HG02759 (cell line): ENCODE data around the gene ANGPTL4.
"Not testable (repeated sequence)": the region's sequence is repeated elsewhere in the genome, so short reads cannot be mapped to it uniquely, and the experiment has no call there.

Experiments
- ATAC-seq: cut with Tn5 transposase; IDR thresholded peaks from one replicate; pipeline ENCODE4 v1.9.1; 2021; ENCODE audit warnings: mild to moderate bottlenecking, moderate library complexity; ENCODE audit not compliant: unreplicated experiment

Gene ANGPTL4

DNA sequence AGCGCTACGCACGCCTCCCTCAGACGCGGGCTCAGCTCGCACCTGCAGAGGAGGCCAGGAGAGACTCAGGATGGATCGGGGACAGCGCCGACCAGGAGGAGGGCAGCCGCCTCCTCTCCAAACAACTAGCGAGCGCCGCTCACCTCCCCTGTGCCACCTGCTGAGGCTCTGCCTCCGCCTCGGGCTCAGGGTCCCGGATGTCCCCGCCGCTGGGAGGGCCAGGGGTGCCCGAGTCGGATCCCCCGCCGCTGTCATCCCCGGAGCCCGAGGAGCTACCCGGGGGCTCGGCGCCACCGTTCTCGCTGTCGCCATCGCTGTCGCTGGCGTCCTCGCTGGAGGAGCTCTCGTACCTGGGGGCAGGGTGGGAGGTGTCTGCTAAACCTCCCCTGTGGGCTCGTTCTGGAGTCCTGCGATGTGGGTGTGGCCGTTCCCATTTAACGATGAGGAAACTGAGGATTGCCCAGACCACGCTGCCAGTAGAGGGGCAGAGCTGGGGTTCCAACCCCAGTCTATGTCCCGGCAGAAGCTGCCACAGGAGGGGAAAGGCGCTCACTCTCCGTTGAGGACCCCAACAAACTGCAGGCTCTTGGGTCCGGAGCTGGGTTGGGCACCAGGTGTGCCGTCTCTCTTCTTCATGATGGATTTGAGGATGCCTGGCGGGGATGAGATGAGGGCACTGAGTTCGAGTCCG, 30.0 kb upstream of the ANGPTL4 start:
- ATAC-seq = no peak

DNA sequence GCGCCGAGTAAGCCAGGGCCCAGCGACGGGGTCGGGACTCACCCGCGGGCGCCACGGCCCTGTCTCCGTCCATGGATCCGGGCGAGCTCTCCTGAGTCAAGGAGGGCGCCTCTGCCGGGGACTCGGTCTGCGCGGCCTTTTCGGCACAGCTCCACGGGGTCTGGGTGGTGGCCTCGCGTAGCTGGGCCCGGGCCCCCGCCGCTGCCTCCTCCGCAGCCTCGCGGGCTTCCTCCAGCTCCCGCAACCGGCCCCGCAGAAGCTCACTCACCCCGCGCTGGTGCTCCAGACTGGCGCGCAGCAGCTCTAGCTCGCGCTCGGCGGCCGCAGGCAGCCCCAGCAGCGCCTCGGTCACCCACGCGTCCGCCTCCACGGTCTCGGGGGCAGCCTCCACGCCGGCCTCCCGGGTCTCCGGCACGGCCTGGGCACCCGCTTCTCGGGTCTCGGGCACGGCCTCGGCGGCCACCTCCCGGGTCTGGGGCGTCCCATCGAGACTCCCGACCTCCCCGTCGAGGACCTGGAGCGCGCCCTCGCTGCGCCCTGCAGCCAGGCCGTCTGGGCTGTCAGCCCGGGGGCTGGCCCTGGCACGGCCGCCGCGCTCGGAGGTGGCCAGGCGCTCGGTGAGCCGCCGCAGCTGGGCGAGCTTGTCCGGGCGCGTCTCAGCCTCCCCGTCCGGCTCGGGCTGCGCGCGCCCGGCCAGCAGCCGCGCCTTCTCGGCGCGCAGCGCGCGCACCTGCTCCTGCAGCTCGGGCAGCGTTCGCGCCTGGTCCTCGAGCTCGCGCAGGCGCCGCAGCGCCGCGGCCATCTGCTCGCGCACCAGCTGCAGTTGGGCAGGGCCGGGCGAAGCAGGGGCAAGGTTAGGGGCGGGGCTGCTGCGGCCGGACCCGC, 29.3 kb upstream of the ANGPTL4 start:
- ATAC-seq = no peak

DNA sequence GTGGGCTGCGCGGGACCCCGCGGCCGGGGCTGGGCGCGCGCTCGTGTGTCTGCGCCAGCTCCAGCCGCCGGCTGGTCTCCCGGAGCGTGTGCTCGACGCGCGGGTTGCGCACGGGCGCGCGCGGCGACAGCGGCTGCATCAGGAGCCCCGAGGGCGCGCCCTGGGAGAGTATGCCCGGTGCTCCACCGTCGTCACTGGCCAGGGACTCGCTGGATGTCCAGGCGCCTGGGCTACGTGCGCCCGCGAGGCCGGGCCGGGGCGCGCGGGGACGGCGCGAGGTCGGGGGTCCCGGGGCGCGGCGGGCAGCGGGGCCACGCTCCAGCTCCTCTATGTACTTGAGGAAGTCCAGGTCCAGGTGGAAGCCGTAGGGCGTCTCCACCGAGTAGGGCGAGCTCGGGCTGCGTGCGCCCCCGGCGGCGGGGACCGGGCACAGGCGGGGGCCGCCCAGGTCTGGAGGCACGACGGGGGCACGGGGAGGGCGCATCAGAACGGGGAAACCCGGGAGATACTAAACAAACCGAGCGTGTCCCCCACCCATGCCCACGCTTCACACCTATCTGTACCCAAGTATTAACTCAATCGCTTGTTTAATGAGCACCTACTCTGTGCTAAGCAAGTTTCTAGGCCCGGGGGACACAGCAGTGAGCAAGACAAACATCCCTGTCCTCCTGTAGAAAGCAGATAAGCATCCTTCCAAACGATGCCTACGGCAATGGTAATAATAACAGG, 28.4 kb upstream of the ANGPTL4 start:
- no peak for ATAC-seq

DNA sequence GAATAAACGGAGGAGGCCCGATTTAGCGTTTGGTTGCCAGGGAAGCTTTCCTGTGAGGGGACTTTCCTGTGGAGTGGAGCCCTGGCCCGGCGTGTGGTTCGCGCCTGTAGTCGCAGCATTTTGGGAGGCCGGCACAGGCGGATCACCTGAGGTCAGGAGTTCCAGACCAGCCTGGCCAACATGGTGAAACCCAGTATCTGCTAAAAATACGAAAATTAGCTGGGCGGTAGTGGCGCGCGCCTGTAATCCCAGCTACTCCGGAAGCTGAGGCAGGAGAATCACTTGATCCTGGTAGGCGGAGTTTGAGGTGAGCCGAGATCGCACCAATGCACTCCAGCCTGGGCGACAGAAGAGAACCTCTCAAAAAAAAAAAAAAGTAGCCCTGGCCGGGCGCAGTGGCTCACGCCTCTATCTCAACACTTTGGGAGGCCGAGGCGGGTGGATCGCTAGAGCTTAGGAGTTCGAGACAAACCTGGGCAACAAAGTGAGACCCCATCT, 27.8 kb upstream of the ANGPTL4 start:
- no peak for ATAC-seq

DNA sequence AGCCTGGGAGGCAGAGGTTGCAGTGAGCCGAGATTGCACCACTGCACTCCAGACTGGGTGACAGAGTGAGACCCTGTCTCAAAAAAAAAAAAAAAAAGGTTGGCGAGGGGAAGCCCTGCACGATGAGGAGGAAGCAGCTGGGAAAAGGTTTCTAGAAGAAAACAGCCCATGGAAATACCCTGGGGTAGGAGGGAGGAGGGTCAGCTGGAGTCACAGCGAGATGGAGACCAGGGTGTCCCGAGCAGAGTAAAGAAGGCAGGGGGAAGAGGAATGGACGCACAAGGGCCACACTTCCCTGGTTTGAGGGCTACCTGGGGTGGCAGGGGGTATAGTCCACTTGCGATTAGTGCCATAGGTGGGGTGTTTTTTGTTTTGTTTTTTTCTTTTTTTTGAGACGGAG, 27.3 kb upstream of the ANGPTL4 start:
- no peak for ATAC-seq

DNA sequence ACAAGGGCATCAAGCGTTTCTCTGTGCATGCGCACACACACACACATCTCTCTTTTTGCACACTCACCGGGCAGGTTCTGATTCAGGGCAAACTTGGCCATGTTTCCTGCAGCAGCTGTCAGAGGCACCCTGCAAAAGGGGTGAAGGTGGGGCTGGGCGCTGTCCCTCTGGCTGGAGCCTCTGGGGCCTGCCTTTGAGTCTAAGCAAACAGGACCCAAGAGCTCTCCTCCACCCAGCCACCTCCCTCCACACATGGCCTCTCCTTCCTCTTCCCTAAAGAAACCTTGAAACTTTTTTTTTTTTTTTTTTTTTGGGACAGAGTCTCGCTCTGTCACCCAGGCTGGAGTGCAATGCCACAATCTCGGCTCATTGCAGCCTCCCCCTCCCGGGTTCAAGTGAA, 26.2 kb upstream of the ANGPTL4 start:
- ATAC-seq = no peak

DNA sequence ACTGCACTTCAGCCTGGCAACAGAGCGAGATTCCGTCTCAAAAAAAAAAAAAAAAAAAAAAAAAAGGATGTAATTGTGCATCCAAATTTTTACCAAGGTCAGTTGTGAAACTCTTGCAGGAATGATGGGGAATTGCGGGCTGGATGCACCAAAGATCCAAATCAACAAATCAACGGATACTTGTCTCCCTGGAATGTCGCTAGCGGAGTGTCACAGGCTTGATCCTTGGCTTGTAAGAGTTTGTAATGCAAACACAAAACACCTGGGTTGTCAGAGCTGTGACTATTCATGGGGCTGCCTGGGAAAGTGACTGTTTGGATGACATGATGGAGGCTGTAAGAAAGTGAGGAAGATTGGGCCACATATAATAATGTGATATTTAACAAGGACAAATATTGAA, 25.1 kb upstream of the ANGPTL4 start:
- ATAC-seq = no peak

DNA sequence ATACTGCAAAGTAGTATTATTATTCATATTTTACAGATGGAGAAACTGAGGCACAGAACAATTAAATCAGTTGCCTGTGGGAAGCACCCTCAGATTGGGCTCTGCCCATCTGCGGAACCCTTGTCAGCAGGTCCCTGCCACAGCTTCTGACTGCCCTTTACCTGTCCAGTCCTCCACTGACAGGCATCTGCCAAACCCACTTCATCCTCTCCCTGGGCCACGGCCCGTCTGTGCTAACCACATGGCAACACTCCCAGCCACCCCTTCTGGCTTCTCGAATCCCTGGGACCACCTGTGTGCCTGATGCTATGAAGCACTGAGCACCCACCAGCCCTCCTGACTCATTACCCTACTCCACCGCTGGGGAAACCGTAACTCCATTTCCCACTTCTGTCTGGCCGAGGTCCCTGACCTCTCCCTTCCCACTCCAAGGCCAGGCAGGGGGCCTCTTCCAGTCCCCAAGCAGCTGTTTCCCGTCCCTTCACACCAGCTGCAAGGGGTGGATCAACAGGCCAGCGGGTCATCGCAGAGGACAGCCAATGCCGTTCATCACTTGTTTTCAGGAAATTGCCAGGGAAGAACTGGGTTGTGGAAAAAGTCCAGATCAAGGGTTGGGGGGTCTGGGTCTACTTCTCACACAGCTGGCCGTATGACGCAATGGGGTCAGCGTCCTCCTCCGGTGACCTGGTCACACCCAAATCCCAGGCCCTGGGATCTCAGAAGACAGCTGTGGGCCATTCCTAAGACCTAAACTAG, 23.4 kb upstream of the ANGPTL4 start:
- no peak for ATAC-seq

DNA sequence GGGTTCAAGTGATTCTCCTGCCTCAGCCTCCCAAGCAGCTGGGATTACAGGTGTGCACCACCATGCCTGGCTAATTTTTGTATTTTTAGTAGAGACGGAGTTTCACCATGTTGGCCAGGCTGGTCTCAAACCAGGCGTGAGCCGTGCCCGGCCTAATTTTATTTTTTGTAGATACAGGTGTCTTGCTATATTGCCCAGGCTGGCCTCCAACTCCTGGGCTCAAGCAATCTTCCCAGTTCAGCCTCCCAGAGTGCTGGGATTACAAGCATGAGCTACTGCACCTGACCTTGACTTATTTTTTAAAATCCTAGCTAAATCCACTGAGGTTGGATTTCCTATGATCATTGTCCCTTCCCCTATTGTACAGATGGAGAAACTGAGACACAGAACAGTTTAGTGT, 22.5 kb upstream of the ANGPTL4 start:
- not testable (repeated sequence) for ATAC-seq

DNA sequence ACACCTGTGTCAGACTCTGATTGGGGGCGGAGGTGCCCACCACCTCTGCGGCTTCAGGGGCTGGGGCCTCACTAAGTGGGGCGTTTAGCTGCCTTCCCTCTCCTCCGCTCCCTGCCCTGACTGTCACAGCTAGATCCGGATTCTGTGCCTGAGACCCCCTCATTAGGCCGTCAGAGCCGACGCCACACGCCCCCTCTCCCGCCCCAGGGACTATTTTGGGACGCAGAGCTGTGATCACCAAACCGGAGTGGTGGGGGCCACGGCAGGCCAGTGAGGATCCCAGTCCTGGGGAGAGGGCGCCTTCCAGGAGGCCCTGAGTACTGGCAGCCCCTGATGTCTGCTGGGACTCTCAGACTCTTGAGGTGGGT, 21.7 kb upstream of the ANGPTL4 start:
- ATAC-seq = no peak

DNA sequence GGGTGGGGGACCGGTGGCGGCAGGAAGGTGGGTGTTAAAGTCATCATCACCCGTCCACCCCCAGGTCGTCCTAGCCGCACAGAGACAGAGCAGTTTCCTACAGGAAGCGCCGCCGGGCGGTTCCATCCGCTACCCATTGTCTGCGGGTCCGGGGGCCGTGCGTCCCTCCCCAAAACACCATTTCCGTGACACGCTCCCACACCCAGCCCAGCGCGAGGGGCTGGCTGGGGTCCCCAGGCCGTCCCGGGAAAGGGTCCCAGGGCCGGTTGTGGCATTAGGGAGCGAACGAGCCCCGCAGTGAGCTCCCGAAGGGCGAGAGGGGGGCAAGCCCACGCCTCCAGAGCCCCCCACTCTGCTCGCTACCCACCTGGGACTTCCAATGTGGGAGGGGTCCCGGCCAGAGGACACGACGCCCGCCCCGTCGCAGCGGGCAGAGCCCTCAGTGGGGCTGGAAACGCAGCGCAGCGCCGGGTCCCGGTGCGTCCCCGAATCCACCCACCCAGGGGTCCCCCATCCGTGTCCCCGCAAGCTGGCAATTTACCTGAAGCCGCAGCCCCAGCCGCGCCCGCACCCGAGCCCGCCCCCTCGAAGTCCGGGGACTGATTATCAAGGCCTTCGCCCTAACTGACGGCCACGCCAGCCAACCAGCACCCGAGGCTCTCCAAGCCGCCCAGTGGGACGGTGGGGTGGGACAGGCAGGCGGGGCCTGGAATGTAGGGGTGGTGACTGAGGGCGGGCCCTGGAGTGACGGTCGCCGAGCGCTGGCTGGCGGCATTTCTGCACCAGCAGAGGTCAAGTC, 21.1 kb upstream of the ANGPTL4 start, which contains the start of gene KANK3:
Gene KANK3 (minus strand): TSS at position 579 of the 799 bp plus-strand sequence. CDS start 5,434 bp downstream, outside the sequence.
- ATAC-seq = no peak

DNA sequence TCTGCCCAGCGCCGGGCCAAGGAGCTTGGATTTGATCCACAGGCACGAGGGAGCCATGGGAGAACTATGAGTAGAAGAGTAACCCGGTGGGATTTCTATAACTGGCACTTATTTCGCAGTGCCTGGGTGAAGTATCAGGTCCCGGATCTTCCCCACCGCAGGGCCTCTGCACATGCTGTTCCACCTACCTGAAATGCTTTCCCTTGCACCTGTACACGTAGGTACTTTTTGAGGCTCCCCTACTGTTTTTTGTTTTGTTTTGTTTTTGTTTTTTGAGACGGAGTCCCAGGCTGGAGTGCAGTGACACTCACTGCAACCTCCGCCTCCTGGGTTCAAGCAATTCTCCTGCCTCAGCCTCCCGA, 20.5 kb upstream of the ANGPTL4 start:
- no peak for ATAC-seq

DNA sequence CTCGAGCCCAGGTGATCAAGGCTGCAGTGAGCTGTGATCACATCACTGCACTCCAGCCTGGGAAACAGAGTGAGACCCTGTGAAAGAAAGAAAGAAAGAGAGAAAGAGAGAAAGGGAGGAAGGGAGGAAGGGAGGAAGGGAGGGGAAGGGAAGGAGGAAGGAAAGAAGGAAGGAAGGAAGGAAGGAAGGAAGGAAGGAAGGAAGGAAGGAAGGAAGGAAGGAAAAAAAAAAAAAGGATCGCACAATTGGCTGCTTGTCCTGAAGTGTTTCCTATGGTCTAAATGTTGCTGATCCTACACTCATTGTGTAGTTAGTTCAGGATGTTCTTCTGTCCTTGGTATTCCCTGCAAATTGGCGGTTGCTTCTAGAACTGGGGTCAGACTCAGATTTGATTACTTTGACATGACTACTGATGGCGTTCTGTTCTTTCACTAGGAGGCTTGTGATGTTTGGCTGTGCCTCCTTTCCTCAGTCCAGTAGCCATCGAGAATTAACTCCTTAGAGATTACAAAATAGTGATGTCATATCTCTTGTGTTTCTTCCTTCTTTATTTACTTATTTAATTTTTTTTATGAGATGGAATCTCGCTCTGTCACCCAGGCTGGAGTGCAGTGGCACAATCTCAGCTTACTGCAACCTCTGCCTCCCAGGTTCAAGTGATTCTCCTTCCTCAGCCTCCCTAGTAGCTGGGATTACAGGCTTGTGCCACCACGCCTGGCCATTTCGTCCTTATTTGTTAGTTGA, 14.2 kb upstream of the ANGPTL4 start:
- not testable (repeated sequence) for ATAC-seq

DNA sequence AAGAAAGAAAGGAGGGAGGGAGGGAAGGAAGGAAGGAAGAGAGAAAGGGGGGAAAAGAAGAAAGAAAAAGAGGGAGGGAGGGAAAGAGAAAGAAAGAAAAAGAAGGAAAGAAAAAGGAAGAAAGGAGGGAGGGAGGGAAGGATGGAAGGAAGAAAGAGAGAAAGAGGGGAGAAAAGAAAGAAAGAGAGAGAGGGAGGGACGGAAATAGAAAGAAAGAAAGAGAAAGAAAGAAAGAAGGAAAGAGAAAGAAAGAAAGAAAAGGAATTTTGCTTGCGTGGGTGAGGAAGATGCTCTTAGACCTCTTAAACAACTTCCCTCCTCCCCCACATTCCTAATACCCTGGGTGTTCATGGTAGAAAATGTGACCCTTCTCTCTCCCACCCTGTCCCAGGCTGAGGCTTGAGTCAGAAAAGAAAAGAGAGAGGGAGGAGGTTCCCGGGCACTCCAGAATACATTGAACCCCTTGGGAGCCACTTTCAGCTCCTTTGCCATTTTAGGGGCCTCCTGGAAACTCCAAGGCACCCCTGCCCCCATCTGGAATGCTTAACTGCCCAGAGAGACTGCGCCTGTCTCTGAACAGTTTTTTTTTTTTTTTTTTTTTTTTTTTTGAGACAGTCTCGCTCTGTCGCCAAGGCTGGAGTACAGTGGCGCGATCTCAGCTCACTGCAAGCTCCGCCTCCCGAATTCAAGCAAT, 11.7 kb upstream of the ANGPTL4 start:
- ATAC-seq = no peak

DNA sequence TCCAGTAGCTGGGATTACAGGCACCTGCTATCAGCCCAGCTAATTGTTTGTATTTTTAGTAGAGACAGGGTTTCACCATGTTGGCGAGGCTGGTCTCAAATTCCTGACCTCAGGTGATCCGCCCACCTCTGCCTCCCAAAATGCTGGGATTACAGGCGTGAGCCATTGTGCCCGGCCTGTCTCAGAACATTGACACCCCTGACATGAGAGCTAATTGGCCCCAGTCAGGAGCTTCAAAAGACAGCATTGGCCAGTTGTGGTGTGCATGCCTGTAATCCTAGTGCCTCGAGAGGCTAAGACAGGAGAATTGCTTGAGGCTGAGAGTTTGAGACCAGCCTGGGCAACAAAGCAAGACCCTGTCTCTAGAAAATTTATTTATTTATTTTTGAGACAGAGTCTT, 11.1 kb upstream of the ANGPTL4 start:
- not testable (repeated sequence) for ATAC-seq

DNA sequence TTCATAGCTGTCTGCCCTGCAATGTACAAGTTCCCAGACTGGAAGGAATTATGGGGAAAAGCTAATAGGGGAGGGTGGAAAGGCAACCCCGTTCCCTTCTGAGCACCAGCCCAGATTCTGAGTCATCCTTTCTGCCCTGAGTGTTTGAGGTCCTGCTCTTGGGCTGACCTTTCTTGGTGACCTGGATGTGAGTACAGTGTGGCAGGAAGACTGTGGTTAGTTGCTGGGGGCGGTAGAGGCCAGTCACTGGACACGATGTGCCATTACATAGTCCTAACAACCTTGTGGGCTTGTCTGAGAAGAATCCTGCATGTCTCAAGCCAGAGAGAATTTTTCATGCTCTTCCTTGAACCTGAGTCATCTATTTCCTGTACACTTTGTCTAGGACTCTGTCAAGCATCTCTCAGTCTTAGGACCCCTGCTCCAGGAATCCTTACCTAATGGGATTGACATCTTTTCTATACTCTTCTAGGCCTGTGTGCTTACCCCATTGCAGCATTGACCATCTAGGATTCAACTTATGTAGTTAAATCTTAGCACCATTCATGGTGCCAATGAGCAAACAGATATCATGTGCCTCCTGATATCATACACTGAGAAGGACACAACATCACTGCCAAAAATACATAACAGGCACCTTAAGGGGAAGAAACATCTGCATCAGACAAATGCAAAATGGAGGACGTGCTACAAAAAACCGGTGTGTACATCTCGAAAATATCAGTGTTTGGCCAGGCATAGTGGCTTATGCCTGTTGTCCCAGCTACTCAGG, 8.1 kb upstream of the ANGPTL4 start:
- no peak for ATAC-seq

DNA sequence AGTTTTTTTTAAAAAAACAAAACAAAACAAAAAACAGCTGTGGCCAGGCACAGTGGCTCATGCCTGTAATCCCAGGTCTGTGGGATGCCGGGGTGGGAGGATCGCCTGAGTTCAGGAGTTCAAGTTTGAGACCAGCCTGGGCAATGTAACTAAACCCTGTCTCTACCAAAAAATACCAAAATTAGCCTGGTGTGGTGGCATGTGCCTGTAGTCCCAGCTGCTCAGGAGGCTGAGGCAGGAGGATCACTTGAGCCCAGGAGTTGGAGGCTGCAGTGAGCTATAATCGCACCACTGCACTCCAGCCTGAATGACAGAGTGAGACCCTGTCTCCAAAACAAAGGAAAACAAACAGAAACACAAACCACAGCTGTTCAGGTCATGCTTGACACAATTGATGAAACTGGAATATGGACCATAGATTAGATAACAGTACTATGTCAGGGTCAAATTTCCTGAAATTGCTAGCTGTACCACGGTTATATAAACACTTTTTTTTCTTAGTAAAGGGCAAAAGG, 6.9 kb upstream of the ANGPTL4 start:
- no peak for ATAC-seq

DNA sequence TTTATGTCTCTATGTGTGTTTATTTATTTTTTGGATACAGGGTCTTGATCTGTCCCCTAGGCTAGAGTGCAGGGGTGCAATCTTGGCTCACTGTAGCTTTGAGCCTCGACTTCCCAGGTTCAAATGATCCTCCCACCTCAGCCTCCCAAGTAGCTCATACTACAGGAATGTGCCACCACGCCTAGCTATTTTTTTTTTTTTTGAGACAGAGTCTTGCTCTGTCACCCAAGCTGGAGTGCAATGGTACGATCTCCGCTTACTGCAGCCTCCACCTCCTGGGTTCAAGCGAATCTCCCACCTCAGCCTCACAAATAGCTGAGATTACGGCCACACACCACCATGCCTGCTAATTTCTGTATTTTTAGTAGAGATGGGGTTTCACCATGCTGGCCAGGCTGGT, 5.0 kb upstream of the ANGPTL4 start:
- ATAC-seq = no peak
